ENCODE measurements around the gene VWA5B2.

The VWA5B2 gene

GRCh38 chr3:184188080-184188479 lies 41.3 kb upstream of the VWA5B2 start:
- Histone ChIP-seq H3K4me3 (ENCODE audit: low read depth, low read length) (no peak overlapping the region), H3K9me3 (ENCODE audit: control insufficient read depth, insufficient read depth, low read depth, low read length) (no peaks in the 10 kb centered on the region), H3K27ac (ENCODE audit: extremely low read depth, low read depth, low read length) (no peak overlapping the region), H3K36me3 (ENCODE audit: control insufficient read depth in 2 of 2, insufficient read depth in 1 of 2, low read length in 2 of 2) (peaks cover 0 to 76% of the 10 kb centered on the region in 2 experiments; a peak in 2 of 3 replicates), H3K4me1 (ENCODE audit: control insufficient read depth, insufficient read depth, low read length) (0 out of 2 replicates have a peak, but pooled peaks cover 5% of the 10 kb centered on the region)
- POLR2A ChIA-PET: no interaction called here
- CTCF ChIA-PET: no interaction called here
- TF ChIP-seq PRDM2 (tag by site-specific recombination; IDR thresholded peaks at IDR 0.05; ENCODE audit: borderline replicate concordance) (no peak), ZNF211 (tag by site-specific recombination; IDR thresholded peaks at IDR 0.05; ENCODE audit: low read depth) (no peak), ZNF549 (tag by site-specific recombination; IDR thresholded peaks at IDR 0.05) (no peak), ZFP41 (tag by site-specific recombination; IDR thresholded peaks at IDR 0.05; ENCODE audit: borderline replicate concordance) (no peak), ZNF529 (tag by site-specific recombination; IDR thresholded peaks at IDR 0.05; ENCODE audit: insufficient replicate concordance) (no peak), KLF17 (tag by site-specific recombination; IDR thresholded peaks at IDR 0.05) (no peak), ZNF24 (tag by site-specific recombination; IDR thresholded peaks at IDR 0.05) (no peak), ZNF391 (tag by site-specific recombination; IDR thresholded peaks at IDR 0.05; ENCODE audit: borderline replicate concordance, low read depth) (no peak), BCL11A (tag by site-specific recombination; IDR thresholded peaks at IDR 0.05; ENCODE audit: low read depth) (no peak), ZNF23 (tag by site-specific recombination; IDR thresholded peaks at IDR 0.05; ENCODE audit: borderline replicate concordance) (no peak), ZNF214 (tag by site-specific recombination; IDR thresholded peaks at IDR 0.05; ENCODE audit: borderline replicate concordance) (no peak), PRDM6 (tag by site-specific recombination; IDR thresholded peaks at IDR 0.05) (no peak), ZNF148 (tag by site-specific recombination; IDR thresholded peaks at IDR 0.05; ENCODE audit: borderline replicate concordance) (no peak), ZNF521 (tag by site-specific recombination; IDR thresholded peaks at IDR 0.05) (no peak), REST (tag by site-specific recombination; IDR thresholded peaks at IDR 0.05) (no peak), ZNF16 (tag by site-specific recombination; IDR thresholded peaks at IDR 0.05; ENCODE audit: low read depth) (no peak), ZNF157 (tag by site-specific recombination; IDR thresholded peaks at IDR 0.05) (no peak), KLF8 (tag by site-specific recombination; IDR thresholded peaks at IDR 0.05) (no peak)

All from HEK293 (cell line).